Suprapubic skin (tissue), 4 donors: ENCODE data around the gene ANTXR1.

ENCODE experiments used
- CTCF ChIP-seq, 2 donors: fragments of 200-600 bp in 1 of 2; fragments of 450-650 bp in 1 of 2; sonication (generic) in 1 of 2; IDR thresholded peaks; one replicate each; pipeline ENCODE4 v1.5.1; 2016 to 2019; ENCODE audit warnings: antibody characterized with exemption in 2 of 2, mild to moderate bottlenecking in 1 of 2, moderate library complexity in 1 of 2
- POLR2A ChIP-seq, 2 donors: fragments of 450-650 bp; IDR thresholded peaks; one replicate each; pipeline ENCODE4 v1.6.1; 2017; ENCODE audit warnings: antibody characterized with exemption in 2 of 2, mild to moderate bottlenecking in 2 of 2, moderate library complexity in 2 of 2
- POLR2AphosphoS5 ChIP-seq, 3 donors: sonication (generic); formaldehyde crosslinking; IDR thresholded peaks; one replicate each; pipeline ENCODE4 v1.6.1; 2017; ENCODE audit warnings: antibody characterized with exemption in 3 of 3

GRCh38 chr2:69077252-69077950 lies 64.4 kb downstream of the ANTXR1 start:
- no peak for TF ChIP-seq CTCF (IDR thresholded peaks at IDR 0.05)
- TF ChIP-seq POLR2AphosphoS5 (IDR thresholded peaks at IDR 0.05): no peak
- no peak for TF ChIP-seq POLR2A (IDR thresholded peaks at IDR 0.05)
